GM18870 (cell line): ENCODE data around the gene SFXN4.
A peak's percentile ranks its signal among the peaks of the same experiment; 100 is the strongest.
"Not testable (repeated sequence)": the region's sequence is repeated elsewhere in the genome, so short reads cannot be mapped to it uniquely, and the experiment has no call there.

Experiments used
- ATAC-seq: cut with Tn5 transposase; IDR thresholded peaks from one replicate; pipeline ENCODE4 v1.9.1; 2021; ENCODE audit warnings: moderate library complexity; ENCODE audit not compliant: unreplicated experiment

Gene SFXN4

DNA sequence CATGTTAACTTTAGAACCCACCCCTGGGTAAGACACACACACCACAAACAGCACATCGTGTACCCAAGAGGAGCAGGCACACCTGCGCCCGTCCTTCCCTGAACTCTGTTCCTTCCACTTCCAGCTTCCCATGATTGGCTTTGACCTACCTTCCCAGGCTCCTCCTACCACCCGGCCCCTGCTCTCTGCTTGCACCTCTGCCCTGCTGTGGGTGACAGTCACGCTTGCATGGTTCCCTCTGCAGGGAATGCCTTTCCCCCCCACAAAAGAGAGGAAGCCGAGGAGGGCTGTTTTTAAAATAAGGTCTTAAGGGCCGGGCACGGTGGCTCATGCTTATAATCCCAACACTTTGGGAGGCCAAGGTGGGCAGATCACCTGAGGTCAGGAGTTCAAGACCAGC, 16.4 kb downstream of the SFXN4 start:
- ATAC-seq: no peak

DNA sequence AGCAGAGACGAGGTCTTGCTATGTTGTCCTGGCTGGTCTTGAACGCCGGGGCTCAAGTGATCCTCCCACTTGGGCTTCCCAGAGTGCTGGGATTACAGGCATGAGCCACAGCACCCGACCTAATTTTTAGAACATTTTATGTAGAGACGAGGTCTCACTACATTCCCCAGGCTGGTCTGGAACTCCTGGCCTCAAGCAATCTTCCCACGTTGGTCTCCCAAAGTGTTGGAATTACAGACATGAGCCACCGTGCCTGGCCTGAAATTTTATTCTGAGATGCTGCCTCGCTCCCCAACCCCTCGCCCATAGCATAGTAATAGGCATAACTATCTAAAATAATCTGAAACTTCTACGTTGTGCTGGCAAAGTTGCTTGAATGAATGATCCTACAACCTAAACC, 21.9 kb downstream of the SFXN4 start:
- no peak for ATAC-seq

GRCh38 chr10:119140603-119141245, 24.8 kb downstream of the SFXN4 start:
- no peak for ATAC-seq

GRCh38 chr10:119139464-119140067, 25.9 kb downstream of the SFXN4 start:
- ATAC-seq: no peak

- ATAC-seq: no peak
Observed at GRCh38 chr10:119138346-119139306, 26.9 kb downstream of the SFXN4 start.

DNA sequence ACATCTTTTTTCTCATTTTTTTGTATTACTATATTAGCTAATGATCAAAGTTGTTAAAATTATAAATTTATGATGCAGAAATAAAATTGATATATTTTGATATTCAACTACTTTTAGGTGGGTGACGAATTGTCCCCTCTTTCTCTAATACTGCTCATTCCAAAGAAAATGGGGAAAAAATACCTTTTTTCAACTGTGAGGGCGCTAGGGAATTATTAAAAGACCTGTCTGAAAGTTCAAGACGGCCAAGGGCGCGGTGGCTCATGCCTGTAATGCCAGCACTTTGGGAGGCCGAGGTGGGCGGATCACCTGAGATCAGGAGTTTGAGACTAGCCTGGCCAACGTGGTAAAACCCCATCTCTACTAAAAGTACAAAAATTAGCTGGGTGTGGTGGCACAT, 27.6 kb downstream of the SFXN4 start:
- not testable (repeated sequence) for ATAC-seq

DNA sequence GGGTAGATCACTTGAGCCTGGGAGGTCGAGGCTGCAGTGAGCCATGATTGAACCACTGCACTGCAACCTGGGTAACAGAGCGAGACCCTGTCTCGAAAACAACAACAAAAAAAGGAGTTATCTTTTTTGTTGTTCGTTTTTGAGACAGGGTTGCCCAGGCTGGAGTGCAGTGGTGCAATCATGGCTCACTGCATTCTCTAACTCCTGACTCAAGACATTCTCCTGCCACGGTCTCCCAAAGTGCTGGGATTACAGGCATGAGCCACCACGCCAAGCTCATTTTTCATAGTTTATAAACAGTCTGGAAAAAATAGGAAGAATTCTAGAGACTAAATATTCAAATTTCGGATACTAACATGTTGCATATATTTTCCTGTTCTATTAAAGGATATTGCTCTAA, 29.4 kb downstream of the SFXN4 start:
- no peak for ATAC-seq

- ATAC-seq: no peak
Observed at GRCh38 chr10:119135513-119135881, 30.0 kb downstream of the SFXN4 start.

DNA sequence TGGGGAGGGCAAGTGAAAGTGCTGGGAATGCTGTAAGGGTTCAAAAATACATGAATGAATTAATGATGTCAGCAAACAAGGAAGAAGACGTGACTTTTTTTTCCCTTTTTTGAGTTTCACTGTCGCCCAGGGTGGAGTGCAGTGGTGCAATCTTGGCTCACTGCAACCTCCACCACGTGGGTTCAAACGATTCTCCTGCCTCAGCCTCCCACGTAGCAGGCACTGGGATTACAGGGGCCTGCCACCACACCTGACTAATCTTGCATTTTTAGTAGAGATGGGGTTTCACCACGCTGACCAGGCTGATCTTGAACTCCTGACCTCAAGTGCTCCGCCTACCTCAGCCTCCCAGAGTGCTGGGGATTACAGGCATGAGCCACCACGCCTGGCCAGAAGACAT, 31.6 kb downstream of the SFXN4 start:
- ATAC-seq: no peak

- no peak for ATAC-seq
Observed at GRCh38 chr10:119132521-119133345, 32.8 kb downstream of the SFXN4 start.

DNA sequence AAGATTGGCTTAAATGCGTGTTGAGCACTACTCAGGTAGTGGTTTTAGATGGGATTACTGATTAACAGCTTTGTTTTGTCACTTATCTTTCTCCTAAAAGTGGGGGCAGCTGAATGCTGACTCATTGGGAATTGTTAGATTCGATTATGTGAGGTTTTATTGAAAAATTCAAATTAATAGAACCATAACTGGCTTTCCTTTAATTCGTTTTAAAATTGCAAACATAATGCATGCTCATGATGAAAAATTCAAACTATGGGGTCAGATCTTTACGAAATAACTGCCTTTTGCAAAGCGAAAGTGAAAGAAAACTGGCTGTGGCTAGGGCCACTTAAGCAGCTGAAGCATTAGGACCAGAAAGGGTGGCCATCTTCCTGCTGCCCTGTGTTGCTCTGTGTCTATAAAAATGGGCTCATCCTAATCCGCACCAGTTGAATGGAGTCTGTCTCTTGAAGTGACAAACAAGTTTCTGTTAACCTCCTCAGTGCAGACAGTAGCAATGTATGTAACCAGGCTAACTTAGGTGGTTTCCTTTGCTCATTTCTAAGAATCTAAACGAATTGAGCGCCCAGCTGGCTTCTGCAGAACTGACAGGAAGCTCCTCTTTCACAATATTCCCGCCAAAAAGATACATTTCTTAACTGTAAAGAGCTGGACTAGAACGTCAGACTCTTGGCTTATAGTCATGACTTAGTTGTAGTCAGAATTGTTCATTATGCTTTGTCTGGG, 33.8 kb downstream of the SFXN4 start:
- ATAC-seq: no peak

DNA sequence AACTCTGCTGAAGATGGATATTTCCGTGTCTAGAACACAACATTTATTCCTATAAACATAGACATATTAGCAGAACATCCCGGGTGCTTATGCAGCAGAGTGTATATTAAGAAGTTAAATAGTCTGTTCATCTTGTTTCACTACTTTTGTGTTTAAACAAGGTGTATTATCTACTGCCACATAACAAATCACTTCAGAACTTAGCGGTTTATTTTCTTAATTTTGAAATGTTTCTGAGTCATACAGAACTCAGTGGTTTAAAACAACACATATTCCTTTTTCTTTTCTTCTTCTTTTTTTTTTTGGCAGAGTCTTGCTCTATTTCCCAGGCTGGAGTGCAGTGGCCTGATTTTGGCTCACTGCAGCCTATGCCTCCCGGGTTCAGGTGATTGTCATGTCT, 35.8 kb downstream of the SFXN4 start:
- no peak for ATAC-seq

DNA sequence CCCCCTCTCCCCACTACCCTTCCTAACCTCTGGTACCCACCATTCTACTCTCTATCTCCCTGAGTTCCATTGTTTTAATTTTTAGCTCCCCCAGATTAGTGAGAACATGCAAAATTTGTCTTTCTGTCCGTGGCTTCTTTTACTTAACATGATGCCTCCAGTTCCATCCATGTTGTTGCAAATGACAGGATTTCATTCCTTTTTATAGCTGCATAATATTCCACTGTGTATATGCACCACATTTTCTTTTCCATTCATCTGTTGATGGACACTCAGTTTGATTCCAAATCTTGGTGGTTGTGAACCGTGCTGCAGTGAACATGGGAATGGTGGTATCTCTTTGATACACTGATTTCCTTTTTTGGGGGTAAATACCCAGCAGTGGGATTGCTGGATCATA, 39.6 kb downstream of the SFXN4 start:
- no peak for ATAC-seq

DNA sequence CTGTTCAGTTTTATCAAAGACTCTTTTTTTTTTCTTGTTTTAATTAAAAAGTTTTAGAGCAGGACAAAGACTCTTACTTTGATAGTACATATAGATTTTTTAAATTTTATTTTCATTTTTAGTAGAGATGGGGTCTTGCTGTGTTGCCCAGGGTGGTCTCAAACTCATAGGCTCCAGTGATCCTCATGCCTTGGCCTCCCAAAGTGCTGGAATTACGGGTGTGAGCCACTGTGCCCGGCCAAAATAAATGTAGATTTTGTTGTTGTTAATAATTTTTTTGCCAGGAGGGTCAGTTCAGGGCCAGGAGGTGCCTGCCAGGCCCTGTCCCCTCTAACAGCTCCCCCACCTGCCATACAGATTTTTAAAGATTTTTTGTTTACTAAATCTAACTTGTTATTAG, 44.6 kb downstream of the SFXN4 start:
- ATAC-seq: no peak

DNA sequence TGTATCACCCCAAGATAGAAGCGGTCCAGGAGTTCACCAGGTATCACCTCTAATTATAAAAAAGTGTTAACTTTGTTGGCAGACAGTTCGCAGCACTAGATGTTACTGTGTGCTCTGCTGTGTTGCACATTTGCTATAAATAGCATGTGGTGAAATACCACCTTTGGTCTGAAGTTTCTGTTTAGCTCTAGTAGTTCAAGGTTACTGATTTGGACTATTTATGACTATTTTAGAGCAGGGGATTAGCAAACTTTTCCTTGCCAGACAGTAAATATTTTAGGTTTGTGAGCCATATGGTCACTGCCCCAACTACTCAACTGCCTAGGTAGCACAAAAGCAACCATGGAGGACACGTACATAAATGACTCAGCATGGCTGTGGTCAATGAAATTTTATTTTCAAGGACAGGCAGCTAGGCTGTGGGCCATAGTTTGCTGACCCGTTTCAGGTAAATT, 45.1 kb downstream of the SFXN4 start:
- ATAC-seq: peak; percentile 94

GRCh38 chr10:119119400-119119799, 46.1 kb downstream of the SFXN4 start:
- ATAC-seq: no peak

- no peak for ATAC-seq
Observed at GRCh38 chr10:119118231-119118630, 47.3 kb downstream of the SFXN4 start.

DNA sequence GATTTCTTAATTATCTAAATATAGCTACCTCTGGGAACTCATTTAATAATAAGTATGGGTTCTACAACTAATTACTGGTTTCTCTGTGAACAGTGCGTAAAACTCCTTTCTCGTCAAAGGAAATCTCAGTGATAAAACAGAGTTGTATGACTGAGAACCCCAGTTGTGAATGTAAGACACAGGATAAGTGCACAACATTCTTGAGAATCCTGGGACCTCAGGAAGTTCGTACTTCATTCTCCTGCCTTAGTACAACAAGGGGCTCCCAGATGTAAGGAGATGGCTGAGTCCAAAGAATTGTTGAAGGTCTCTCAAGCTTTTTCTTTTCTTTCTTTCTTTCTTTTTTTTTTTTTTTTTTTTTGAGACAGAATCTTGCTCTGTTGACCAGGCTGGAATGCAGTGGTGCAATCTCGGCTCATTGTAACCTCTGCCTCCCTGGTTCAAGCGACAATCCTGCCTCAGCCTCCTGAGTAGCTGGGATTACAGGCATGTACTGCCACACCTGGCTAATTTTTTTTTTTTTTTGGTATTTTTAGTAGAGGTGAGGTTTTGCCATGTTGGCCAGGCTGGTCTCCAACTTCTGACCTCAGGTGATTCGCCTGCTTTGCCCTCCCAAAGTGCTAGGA, 49.1 kb downstream of the SFXN4 start:
- ATAC-seq: no peak

GRCh38 chr10:119115926-119116325, 49.6 kb downstream of the SFXN4 start:
- ATAC-seq: no peak
